A549 (cell line): ENCODE results near the gene MITF. TPM values are rescaled to one million over a fixed set of nuclear protein-coding genes. Genes with fewer than 3 reads are reported as not detected.

Source experiments
- ATAC-seq, 2 experiments: fragments of 200-7000 bp in 1 of 2; fragments of >200 bp in 1 of 2; cut with Nextera tagmentation in 1 of 2; cut with Tn5 transposase in 1 of 2; 3 replicates each; pipeline versions ENCODE4 v1.8.0 to v1.9.1; 2018 to 2020; ENCODE audit warnings: mild to moderate bottlenecking in 1 of 2, moderate library complexity in 1 of 2
- CTCF ChIA-PET: fragments of 300-600 bp; sonication (Branson Sonifier 250); formaldehyde crosslinking; extraction: SDS; loops from one replicate; lab custom pipeline; 2021; ENCODE audit warnings: antibody characterized with exemption, inconsistent platforms; lab: Yijun Ruan, JAX
- POLR2A ChIA-PET: fragments of 350-600 bp; formaldehyde crosslinking; extraction: SDS; loops from one replicate; lab custom pipeline; 2021; ENCODE audit warnings: antibody characterized with exemption, inconsistent platforms; lab: Yijun Ruan, JAX
- DNase-seq, 2 experiments: peaks; one replicate each; pipeline versions ENCODE4 v3.0.0 to v3.0.0-alpha.2; 2011 to 2016; ENCODE audit warnings: low read depth in 1 of 2, low spot score in 1 of 2
- FAIRE-seq: peaks from 2 replicates; lab custom pipeline; 2011; peaks lifted over from hg19 to GRCh38; lab: Jason Lieb, UNC
- H3K27ac ChIP-seq, 2 experiments: fragments of >200 bp; sonication (Bioruptor Twin); formaldehyde crosslinking; 3 replicates each; pipeline ENCODE4 v1.5.1; 2016 to 2017
- H3K4me1 ChIP-seq: fragments of >200 bp; sonication (Bioruptor Twin); formaldehyde crosslinking; 3 replicates; pipeline ENCODE4 v1.6.1; 2016
- H3K4me2 ChIP-seq: fragments of >200 bp; sonication (Bioruptor Twin); formaldehyde crosslinking; 3 replicates; pipeline ENCODE4 v1.6.1; 2016
- H3K4me3 ChIP-seq: fragments of >200 bp; sonication (Bioruptor Twin); formaldehyde crosslinking; 3 replicates; pipeline ENCODE4 v1.5.1; 2016
- H3K9me3 ChIP-seq: fragments of >200 bp; sonication (Bioruptor Twin); formaldehyde crosslinking; 3 replicates; pipeline ENCODE4 v1.6.1; 2016
- ATOH8 ChIP-seq: fragments of 250-450 bp; sonication (Bioruptor Pico); IDR thresholded peaks from 2 replicates; pipeline ENCODE4 v1.5.0; 2020; ENCODE audit warnings: low read depth, mild to moderate bottlenecking, moderate library complexity
- CHD2 ChIP-seq: fragments of 150-350 bp; IDR thresholded peaks from 2 replicates; pipeline ENCODE4 v1.6.1; 2014; ENCODE audit warnings: low read length; ENCODE audit not compliant: partially characterized antibody
- E2F6 ChIP-seq: IDR thresholded peaks from 2 replicates; pipeline ENCODE4 v1.6.1; 2012; ENCODE audit warnings: low read depth, borderline replicate concordance
- EHF ChIP-seq: fragments of 250-450 bp; sonication (Bioruptor Pico); IDR thresholded peaks from 2 replicates; pipeline ENCODE4 v1.5.0; 2020; ENCODE audit warnings: mild to moderate bottlenecking
- EHMT2 ChIP-seq: fragments of 200-600 bp; sonication (generic); IDR thresholded peaks from 2 replicates; pipeline ENCODE4 v1.6.1; 2016; ENCODE audit warnings: antibody characterized with exemption, low read depth, mild to moderate bottlenecking, moderate library complexity
- ELK1 ChIP-seq: fragments of 150-350 bp; IDR thresholded peaks from 2 replicates; pipeline ENCODE4 v1.6.1; 2014; ENCODE audit warnings: low read depth, mild to moderate bottlenecking, low read length
- EP300 ChIP-seq, 2 experiments: fragments of >200 bp; sonication (Bioruptor Twin); formaldehyde crosslinking; IDR thresholded peaks; 2 replicates in 1 of 2; 3 replicates in 1 of 2; pipeline ENCODE4 v1.6.1; 2016 to 2017
- FOSL2 ChIP-seq, 2 experiments: fragments of 450-650 bp in 1 of 2; fragments of >200 bp in 1 of 2; sonication (Bioruptor Twin) in 1 of 2; formaldehyde crosslinking; IDR thresholded peaks; 2 replicates each; pipeline versions ENCODE4 v1.5.0 to v1.6.1; 2016 to 2020; ENCODE audit warnings: mild to moderate bottlenecking in 1 of 2, moderate library complexity in 1 of 2
- FOXS1 ChIP-seq: fragments of 250-450 bp; sonication (Bioruptor Pico); IDR thresholded peaks from 2 replicates; pipeline ENCODE4 v1.5.0; 2020; ENCODE audit warnings: mild to moderate bottlenecking, moderate library complexity
- GATA3 ChIP-seq: IDR thresholded peaks from 2 replicates; pipeline ENCODE4 v1.6.1; 2012; ENCODE audit warnings: borderline replicate concordance
- HES2 ChIP-seq: fragments of >200 bp; sonication (Bioruptor Twin); formaldehyde crosslinking; IDR thresholded peaks from 2 replicates; pipeline ENCODE4 v1.6.1; 2016
- HOXA7 ChIP-seq: fragments of 250-450 bp; sonication (Bioruptor Pico); IDR thresholded peaks from 2 replicates; pipeline ENCODE4 v1.5.0; 2020; ENCODE audit warnings: mild to moderate bottlenecking, moderate library complexity
- HOXB5 ChIP-seq: fragments of 250-450 bp; sonication (Bioruptor Pico); IDR thresholded peaks from 2 replicates; pipeline ENCODE4 v1.5.0; 2020; ENCODE audit warnings: mild to moderate bottlenecking, moderate library complexity
- MAZ ChIP-seq: fragments of 150-350 bp; IDR thresholded peaks from 2 replicates; pipeline ENCODE4 v1.6.1; 2014; ENCODE audit warnings: antibody characterized with exemption, low read depth, low read length, borderline replicate concordance
- MYC ChIP-seq: IDR thresholded peaks from 2 replicates; pipeline ENCODE4 v1.6.1; 2012; ENCODE audit warnings: mild to moderate bottlenecking, inconsistent platforms, low read length, improper control_type of control experiment, borderline replicate concordance
- NPAS2 ChIP-seq: fragments of 250-450 bp; sonication (Bioruptor Pico); IDR thresholded peaks from 2 replicates; pipeline ENCODE4 v1.8.0; 2022; ENCODE audit warnings: mild to moderate bottlenecking, moderate library complexity, borderline replicate concordance
- PHF8 ChIP-seq: fragments of 200-600 bp; sonication (generic); IDR thresholded peaks from 2 replicates; pipeline ENCODE4 v1.6.1; 2016; ENCODE audit warnings: low read depth, mild to moderate bottlenecking, antibody characterized with exemption, moderate library complexity, borderline replicate concordance
- RCOR1 ChIP-seq: fragments of 150-350 bp; IDR thresholded peaks from 2 replicates; pipeline ENCODE4 v1.6.1; 2014; ENCODE audit warnings: antibody characterized with exemption, low read length, low read depth
- RFX5 ChIP-seq: fragments of 450-650 bp; IDR thresholded peaks from 2 replicates; pipeline ENCODE4 v1.7.1; 2014; ENCODE audit warnings: antibody characterized with exemption, mild to moderate bottlenecking, moderate library complexity
- SMC3 ChIP-seq: fragments of >200 bp; sonication (Bioruptor Twin); formaldehyde crosslinking; IDR thresholded peaks from 3 replicates; pipeline ENCODE4 v1.6.1; 2018; ENCODE audit warnings: inconsistent platforms
- SREBF2 ChIP-seq: fragments of 450-650 bp; IDR thresholded peaks from 2 replicates; pipeline ENCODE4 v1.6.1; 2014; ENCODE audit warnings: mild to moderate bottlenecking, moderate library complexity
- TFCP2L1 ChIP-seq: fragments of 250-450 bp; sonication (Bioruptor Pico); IDR thresholded peaks from 2 replicates; pipeline ENCODE4 v1.5.0; 2021; ENCODE audit warnings: mild to moderate bottlenecking
- TP53 ChIP-seq: fragments of 250-450 bp; sonication (Bioruptor Pico); IDR thresholded peaks from 2 replicates; pipeline ENCODE4 v1.5.0; 2021; ENCODE audit warnings: mild to moderate bottlenecking, moderate library complexity
- ZFP36 ChIP-seq: fragments of 450-650 bp; IDR thresholded peaks from 2 replicates; pipeline ENCODE4 v1.6.1; 2014; ENCODE audit warnings: borderline replicate concordance; ENCODE audit not compliant: partially characterized antibody
- ZNF302 ChIP-seq: fragments of 250-450 bp; sonication (Bioruptor Pico); IDR thresholded peaks from 2 replicates; pipeline ENCODE4 v1.9.0; 2021; ENCODE audit warnings: inconsistent platforms, mild to moderate bottlenecking, moderate library complexity
- ZSCAN20 ChIP-seq: fragments of 250-450 bp; sonication (Bioruptor Pico); IDR thresholded peaks from 2 replicates; pipeline ENCODE4 v1.8.0; 2022; ENCODE audit warnings: mild to moderate bottlenecking, moderate library complexity
- WGBS: methylation state at CpG from one replicate; pipeline ENCODE4 v1.1.6; 2017; ENCODE audit errors: missing lambda C conversion rate; 5-methylcytosine and 5-hydroxymethylcytosine counted together
- polyA plus RNA-seq, 4 experiments: library from polyadenylated mRNA; depleted of rRNA in 3 of 4; stranded (reverse); fragments of >200 nt; fragmentation: RNase III in 1 of 4; extraction: RNeasy Plus Mini Kit Qiagen cat#74134 plus additional on column Dnase treatment in 1 of 4; gene quantifications; 2 replicates in 3 of 4; 3 replicates in 1 of 4; pipeline ENCODE4 v1.2.3, GENCODE V29; 2011 to 2017

Gene MITF
- polyA plus RNA-seq, 2 of the 4 experiments (the other 2 are of a cell fraction): 14.3 to 15.9 TPM

GRCh38 chr3:69932501-69932900, 193.2 kb downstream of the MITF start:
- no peak for FAIRE-seq
- Histone ChIP-seq H3K27ac (no peak overlapping the region; a peak in 1 of 6 replicates), H3K9me3 (no peaks in the 10 kb centered on the region), H3K4me3 (no peak overlapping the region), H3K4me2 (no peak overlapping the region), H3K4me1 (0 out of 3 replicates have a peak, but pooled peaks cover 4% of the 10 kb centered on the region)
- CTCF ChIA-PET: no interaction called here
- POLR2A ChIA-PET: no interaction called here
- no peak for DNase-seq
- 72% methylated on average over 3 of the region's 3 CpGs for WGBS
- TF ChIP-seq NPAS2 (CRISPR knock-in tag) (no peak), EHMT2 (no peak)
- no peak for ATAC-seq

GRCh38 chr3:69934398-69934797, 195.1 kb downstream of the MITF start:
- no peak overlapping the region for H3K4me3 ChIP-seq
- H3K9me3 ChIP-seq: no peaks in the 10 kb centered on the region
- ATAC-seq: no peak
- 66% methylated on average over 2 of the region's 2 CpGs for WGBS
- H3K27ac ChIP-seq: no peak overlapping the region
- TF ChIP-seq MYC (no peak), RCOR1 (no peak), ATOH8 (CRISPR knock-in tag) (no peak), ELK1 (no peak), EHF (no peak), FOXS1 (no peak), TP53 (CRISPR knock-in tag) (no peak), EP300 (IDR thresholded peaks at IDR 0.05) (no peak), SREBF2 (no peak), HOXB5 (no peak), TFCP2L1 (CRISPR knock-in tag) (no peak), ZSCAN20 (CRISPR knock-in tag) (no peak), SMC3 (no peak), RFX5 (no peak), ZNF302 (no peak), PHF8 (no peak), MAZ (no peak), E2F6 (no peak)
- no peak overlapping the region for H3K4me2 ChIP-seq
- DNase-seq: no peak
- ChIA-PET CTCF (interaction anchor here (1.0 to 2.0 kb wide), 2 partner anchors 10 to 79 kb away, joined by 3 to 4 read pairs; no protein-coding TSS in a partner anchor), POLR2A (no interaction called here)
- FAIRE-seq: no peak
- H3K4me1 ChIP-seq: 0 out of 3 replicates have a peak, but pooled peaks cover 4% of the 10 kb centered on the region

GRCh38 chr3:69936266-69936665, 197.0 kb downstream of the MITF start:
- peaks cover 9% of the 10 kb centered on the region for H3K4me1 ChIP-seq
- CTCF ChIA-PET: no interaction called here
- no peak for TF ChIP-seq CHD2
- TF ChIP-seq SMC3: no peak
- TF ChIP-seq PHF8: no peak
- no peak for TF ChIP-seq ZSCAN20 (CRISPR knock-in tag)
- no peak for TF ChIP-seq HOXA7 (CRISPR knock-in tag)
- no peak for TF ChIP-seq ZFP36
- no peak for TF ChIP-seq FOSL2 (IDR thresholded peaks at IDR 0.05)
- no peak for TF ChIP-seq FOSL2 (CRISPR knock-in tag; IDR thresholded peaks at IDR 0.05)
- TF ChIP-seq NPAS2 (CRISPR knock-in tag): no peak
- no peak for TF ChIP-seq GATA3
- TF ChIP-seq EHMT2: no peak
- TF ChIP-seq HES2: no peak
- no peak for TF ChIP-seq RFX5
- TF ChIP-seq, all 56 proteins: peak for 0
- 79% methylated on average over 6 of the region's 6 CpGs for WGBS
- POLR2A ChIA-PET: no interaction called here
- Histone ChIP-seq H3K4me3 (no peak overlapping the region), H3K4me2 (no peak overlapping the region), H3K9me3 (no peaks in the 10 kb centered on the region), H3K27ac (no peak overlapping the region)
- DNase-seq (no peak), ATAC-seq (no peak), FAIRE-seq (no peak)
